ENCODE measurements around the gene ASXL2.
"Not testable (repeated sequence)": the region's sequence is repeated elsewhere in the genome, so short reads cannot be mapped to it uniquely, and the experiment has no call there.

ASXL2 gene

DNA sequence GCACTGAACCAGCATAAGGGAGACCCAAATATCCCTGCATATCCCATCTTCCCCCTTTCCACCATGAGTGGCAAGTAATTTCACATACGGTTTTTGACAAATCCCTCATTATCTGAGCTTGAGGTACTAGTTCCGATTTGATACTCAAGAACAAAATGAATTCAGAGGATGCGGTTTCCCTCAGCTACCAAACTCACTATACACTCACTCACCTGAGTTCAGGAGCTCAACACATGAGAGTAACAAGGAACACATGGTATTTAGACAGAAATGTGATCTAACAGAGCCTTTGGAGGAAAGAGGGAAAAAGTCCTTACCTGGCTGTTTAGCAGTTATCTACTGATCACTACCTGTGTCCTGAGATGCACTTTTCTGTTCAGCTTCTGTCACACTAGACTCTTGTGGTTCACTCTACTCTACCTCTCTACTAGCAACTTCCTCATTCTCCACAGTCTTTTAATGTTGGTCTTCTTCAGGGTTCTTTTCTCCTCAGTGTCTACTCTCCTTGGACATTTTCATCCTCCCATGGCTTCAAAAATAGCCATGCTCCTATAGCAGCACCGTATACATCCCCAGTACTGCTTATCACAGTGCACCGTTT is 25.1 kb downstream of the ASXL2 start:
- Histone ChIP-seq H2AFZ (ENCODE audit: low read length) (no peak overlapping the region), H3K36me3 (ENCODE audit: insufficient read depth, low read length) (no peaks in the 10 kb centered on the region), H3K79me2 (ENCODE audit: insufficient read depth, low read length) (peaks cover 75% of the 10 kb centered on the region), H3K4me3 (ENCODE audit: low read length, poor library complexity, severe bottlenecking) (no peak overlapping the region), H3K9me2 (replicated peaks; ENCODE audit: low read depth, low read length) (no peaks in the 10 kb centered on the region), H3K27me3 (ENCODE audit: insufficient read depth, low read length, poor library complexity, severe bottlenecking) (no peaks in the 10 kb centered on the region), H3K9me3 (ENCODE audit: insufficient read depth, low read depth, low read length) (no peaks in the 10 kb centered on the region), H3K9ac (ENCODE audit: low read depth, low read length, poor library complexity, severe bottlenecking) (peak overlapping the region; percentile 39), H3F3A (ENCODE audit: low read depth) (no peaks in the 10 kb centered on the region; the same call in 1 of the 2 replicates), H3K4me2 (ENCODE audit: low read depth, low read length, poor library complexity, severe bottlenecking) (peak overlapping the region; percentile 73), H3K4me1 (ENCODE audit: insufficient read depth, low read length, poor library complexity, severe bottlenecking) (peaks cover 32% of the 10 kb centered on the region), H4K20me1 (ENCODE audit: insufficient read depth, low read length, poor library complexity, severe bottlenecking) (peaks cover 10% of the 10 kb centered on the region)
- TF ChIP-seq, protein P1, sequence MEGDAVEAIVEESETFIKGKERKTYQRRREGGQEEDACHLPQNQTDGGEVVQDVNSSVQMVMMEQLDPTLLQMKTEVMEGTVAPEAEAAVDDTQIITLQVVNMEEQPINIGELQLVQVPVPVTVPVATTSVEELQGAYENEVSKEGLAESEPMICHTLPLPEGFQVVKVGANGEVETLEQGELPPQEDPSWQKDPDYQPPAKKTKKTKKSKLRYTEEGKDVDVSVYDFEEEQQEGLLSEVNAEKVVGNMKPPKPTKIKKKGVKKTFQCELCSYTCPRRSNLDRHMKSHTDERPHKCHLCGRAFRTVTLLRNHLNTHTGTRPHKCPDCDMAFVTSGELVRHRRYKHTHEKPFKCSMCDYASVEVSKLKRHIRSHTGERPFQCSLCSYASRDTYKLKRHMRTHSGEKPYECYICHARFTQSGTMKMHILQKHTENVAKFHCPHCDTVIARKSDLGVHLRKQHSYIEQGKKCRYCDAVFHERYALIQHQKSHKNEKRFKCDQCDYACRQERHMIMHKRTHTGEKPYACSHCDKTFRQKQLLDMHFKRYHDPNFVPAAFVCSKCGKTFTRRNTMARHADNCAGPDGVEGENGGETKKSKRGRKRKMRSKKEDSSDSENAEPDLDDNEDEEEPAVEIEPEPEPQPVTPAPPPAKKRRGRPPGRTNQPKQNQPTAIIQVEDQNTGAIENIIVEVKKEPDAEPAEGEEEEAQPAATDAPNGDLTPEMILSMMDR (conservative IDR thresholded peaks at IDR 0.05; ENCODE audit: low read length), result no peak
- TF ChIP-seq EZH2phosphoT487 (IDR thresholded peaks at IDR 0.05; ENCODE audit: borderline replicate concordance), result no peak

DNA sequence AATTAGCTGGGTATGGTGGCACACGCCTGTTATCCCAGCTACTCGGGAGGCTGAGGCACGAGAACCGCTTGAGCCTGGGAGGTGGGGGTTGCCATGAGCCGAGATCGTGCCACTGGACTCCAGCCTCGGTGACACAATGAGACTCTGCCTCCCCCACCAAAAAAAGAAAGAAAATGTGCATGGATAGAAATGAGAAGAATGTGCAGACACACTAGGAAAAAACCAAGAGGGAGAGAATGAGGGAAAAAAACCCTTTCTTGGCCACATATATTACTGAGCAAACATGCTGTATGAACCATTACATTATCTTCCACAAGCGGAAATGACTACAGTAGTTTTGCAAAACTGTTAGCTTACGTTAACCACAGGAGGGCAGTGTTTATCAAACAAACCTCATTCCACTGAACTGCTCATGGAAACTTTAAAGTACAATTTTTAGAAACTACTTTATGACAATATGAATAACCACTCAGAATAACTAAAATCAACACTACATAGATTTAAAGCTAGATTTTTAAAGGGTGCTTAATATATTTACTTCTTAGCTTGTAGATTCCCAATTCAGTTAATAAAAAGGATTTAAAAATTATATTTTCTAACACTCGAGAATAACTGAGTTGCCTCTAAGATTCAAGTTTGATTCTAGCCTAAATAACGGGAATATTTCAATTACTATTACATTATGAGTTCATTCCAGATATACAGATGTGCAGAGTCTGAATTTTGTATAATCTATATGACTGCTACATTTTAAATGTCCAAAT is 26.4 kb downstream of the ASXL2 start:
- H2AFZ ChIP-seq (ENCODE audit: low read length), result no peak overlapping the region
- TF ChIP-seq, protein P1 (conservative IDR thresholded peaks at IDR 0.05; ENCODE audit: low read length), result peak; percentile 76
- no peak for TF ChIP-seq EZH2phosphoT487 (IDR thresholded peaks at IDR 0.05; ENCODE audit: borderline replicate concordance)
- no peaks in the 10 kb centered on the region for H3K9me3 ChIP-seq (ENCODE audit: insufficient read depth, low read depth, low read length)
- H3K79me2 ChIP-seq (ENCODE audit: insufficient read depth, low read length), result peaks cover 75% of the 10 kb centered on the region
- H3K9me2 ChIP-seq (replicated peaks; ENCODE audit: low read depth, low read length), result no peaks in the 10 kb centered on the region
- no peaks in the 10 kb centered on the region; the same call in 1 of the 2 replicates for H3F3A ChIP-seq (ENCODE audit: low read depth)
- peaks cover 6% of the 10 kb centered on the region for H4K20me1 ChIP-seq (ENCODE audit: insufficient read depth, low read length, poor library complexity, severe bottlenecking)
- H3K4me3 ChIP-seq (ENCODE audit: low read length, poor library complexity, severe bottlenecking), result peak overlapping the region; percentile 50
- H3K4me2 ChIP-seq (ENCODE audit: low read depth, low read length, poor library complexity, severe bottlenecking), result peak overlapping the region; percentile 73
- H3K9ac ChIP-seq (ENCODE audit: low read depth, low read length, poor library complexity, severe bottlenecking), result peak overlapping the region; percentile 39
- H3K36me3 ChIP-seq (ENCODE audit: insufficient read depth, low read length), result no peaks in the 10 kb centered on the region
- peaks cover 32% of the 10 kb centered on the region for H3K4me1 ChIP-seq (ENCODE audit: insufficient read depth, low read length, poor library complexity, severe bottlenecking)
- no peaks in the 10 kb centered on the region for H3K27me3 ChIP-seq (ENCODE audit: insufficient read depth, low read length, poor library complexity, severe bottlenecking)

DNA sequence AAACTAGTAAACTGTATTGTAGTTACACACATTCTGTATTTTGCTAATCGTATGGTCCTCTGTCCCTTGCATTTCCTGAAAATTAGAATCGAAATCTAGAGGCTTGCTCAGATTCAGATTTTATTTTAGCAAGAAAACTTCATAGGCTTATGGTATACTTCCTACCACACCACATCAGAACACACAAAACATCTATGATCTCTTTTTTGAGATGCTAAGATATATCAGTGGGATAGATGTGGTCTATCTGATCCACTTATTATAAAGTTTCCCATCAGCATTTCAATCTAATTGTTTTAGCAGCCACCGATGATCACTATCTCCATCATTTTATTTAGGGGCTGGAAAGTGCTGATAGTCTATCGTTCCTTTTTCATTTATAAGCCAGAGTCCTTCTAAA is 27.9 kb downstream of the ASXL2 start:
- Histone ChIP-seq H3K79me2 (ENCODE audit: insufficient read depth, low read length) (peaks cover 79% of the 10 kb centered on the region; the same call in 1 of the 2 replicates), H3K4me1 (ENCODE audit: insufficient read depth, low read length, poor library complexity, severe bottlenecking) (peaks cover 32% of the 10 kb centered on the region)
- H3K9me3 ChIP-seq (ENCODE audit: insufficient read depth, low read depth, low read length); H3K36me3 ChIP-seq (ENCODE audit: insufficient read depth, low read length); H3K4me3 ChIP-seq (ENCODE audit: low read length, poor library complexity, severe bottlenecking); H3F3A ChIP-seq (ENCODE audit: low read depth); H3K27me3 ChIP-seq (ENCODE audit: insufficient read depth, low read length, poor library complexity, severe bottlenecking); H2AFZ ChIP-seq (ENCODE audit: low read length); H3K4me2 ChIP-seq (ENCODE audit: low read depth, low read length, poor library complexity, severe bottlenecking); H4K20me1 ChIP-seq (ENCODE audit: insufficient read depth, low read length, poor library complexity, severe bottlenecking); H3K9ac ChIP-seq (ENCODE audit: low read depth, low read length, poor library complexity, severe bottlenecking); H3K9me2 ChIP-seq (replicated peaks; ENCODE audit: low read depth, low read length): not testable (repeated sequence)

- H3K9me2 ChIP-seq (replicated peaks; ENCODE audit: low read depth, low read length); H3F3A ChIP-seq (ENCODE audit: low read depth); H3K4me2 ChIP-seq (ENCODE audit: low read depth, low read length, poor library complexity, severe bottlenecking); H3K4me3 ChIP-seq (ENCODE audit: low read length, poor library complexity, severe bottlenecking); H3K9me3 ChIP-seq (ENCODE audit: insufficient read depth, low read depth, low read length); H3K27me3 ChIP-seq (ENCODE audit: insufficient read depth, low read length, poor library complexity, severe bottlenecking); H2AFZ ChIP-seq (ENCODE audit: low read length); H4K20me1 ChIP-seq (ENCODE audit: insufficient read depth, low read length, poor library complexity, severe bottlenecking); H3K9ac ChIP-seq (ENCODE audit: low read depth, low read length, poor library complexity, severe bottlenecking): not testable (repeated sequence)
- peaks cover 32% of the 10 kb centered on the region for H3K4me1 ChIP-seq (ENCODE audit: insufficient read depth, low read length, poor library complexity, severe bottlenecking)
- H3K79me2 ChIP-seq (ENCODE audit: insufficient read depth, low read length), result peaks cover 70% of the 10 kb centered on the region; the same call in 1 of the 2 replicates
- peaks cover 12% of the 10 kb centered on the region; the same call in 1 of the 2 replicates for H3K36me3 ChIP-seq (ENCODE audit: insufficient read depth, low read length)
Observed at GRCh38 chr2:25849350-25849749, 28.9 kb downstream of the ASXL2 start.
